Tibial nerve (tissue), 4 donors: ENCODE results near the gene ZNF175. TPM values are rescaled to one million over a fixed set of nuclear protein-coding genes. Genes with fewer than 3 reads are reported as not detected.
"Not testable (repeated sequence)": the region's sequence is repeated elsewhere in the genome, so short reads cannot be mapped to it uniquely, and the experiment has no call there.

Source experiments
- DNase-seq, 2 donors: peaks; one replicate each; pipeline ENCODE4 v3.0.0-alpha.2; 2019; ENCODE audit warnings: low spot score in 2 of 2
- H3K27ac ChIP-seq, 4 donors: fragments of 200-600 bp; sonication (generic) in 3 of 4; one replicate each; pipeline ENCODE4 v1.5.1; 2017 to 2019; ENCODE audit warnings: mild to moderate bottlenecking in 1 of 4
- H3K27me3 ChIP-seq, 2 donors: fragments of 200-600 bp; sonication (generic) in 1 of 2; one replicate each; pipeline versions ENCODE4 v1.5.1 to v1.6.0; 2017 to 2019
- H3K36me3 ChIP-seq, 3 donors: fragments of 200-600 bp; sonication (generic); one replicate each; pipeline ENCODE4 v1.5.1; 2018 to 2019
- H3K4me1 ChIP-seq, 4 donors: fragments of 200-600 bp; sonication (generic) in 3 of 4; one replicate each; pipeline ENCODE4 v1.5.1; 2017 to 2019
- H3K4me3 ChIP-seq, 4 donors: fragments of 200-600 bp; sonication (generic) in 3 of 4; one replicate each; pipeline ENCODE4 v1.5.1; 2017 to 2019; ENCODE audit warnings: mild to moderate bottlenecking in 1 of 4, moderate library complexity in 1 of 4
- H3K9me3 ChIP-seq, 4 donors: fragments of 200-600 bp; sonication (generic) in 3 of 4; one replicate each; pipeline ENCODE4 v1.5.1; 2017 to 2019
- EP300 ChIP-seq, 2 donors: sonication (generic); formaldehyde crosslinking; IDR thresholded peaks; one replicate each; pipeline ENCODE4 v1.6.1; 2017; ENCODE audit warnings: antibody characterized with exemption in 2 of 2, mild to moderate bottlenecking in 1 of 2
- POLR2A ChIP-seq, 2 donors: fragments of 450-650 bp; IDR thresholded peaks; one replicate each; pipeline ENCODE4 v1.6.1; 2017; ENCODE audit warnings: antibody characterized with exemption in 2 of 2, mild to moderate bottlenecking in 2 of 2, moderate library complexity in 2 of 2
- WGBS, 2 donors: methylation state at CpG; one replicate each; pipeline ENCODE4 v1.1.5; 2018; 5-methylcytosine and 5-hydroxymethylcytosine counted together
- total RNA-seq, 4 donors: library from RNA; depleted of rRNA; stranded (reverse); fragments of >200 nt; gene quantifications; one replicate each; pipeline ENCODE4 v1.1.0, GENCODE V29; 2016
- TF ChIP-seq, protein P1 (sequence below), 5 experiments: fragments of 200-600 bp in 3 of 5; fragments of 450-650 bp in 2 of 5; sonication (generic) in 3 of 5; IDR thresholded peaks; one replicate each; pipeline ENCODE4 v1.5.1; 2016 to 2019; ENCODE audit warnings: antibody characterized with exemption in 5 of 5, mild to moderate bottlenecking in 3 of 5, moderate library complexity in 2 of 5

Gene ZNF175
- total RNA-seq, 4 donors from 2014 or later = 4.3 to 8.5 (median 7.3) TPM

DNA sequence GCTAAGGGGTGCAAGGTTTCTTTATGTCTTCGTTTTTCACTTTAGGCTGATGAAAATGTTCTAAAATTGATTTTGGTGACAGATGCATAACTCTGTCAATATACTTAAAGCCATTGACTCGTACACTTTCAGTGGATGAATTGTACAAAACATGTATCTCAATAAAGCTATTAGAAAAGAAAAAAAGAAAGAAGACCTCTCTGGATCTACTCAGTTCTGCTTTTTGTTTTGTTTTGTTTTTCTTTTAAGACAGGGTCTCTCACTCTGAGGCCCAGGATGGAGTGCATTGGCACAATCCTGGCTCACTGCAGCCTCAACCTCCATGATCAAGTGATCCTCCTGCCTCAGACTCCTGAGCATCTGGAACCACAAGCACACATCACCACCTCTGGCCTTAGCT lies 55.6 kb downstream of the ZNF175 start:
- peaks cover 0 to 4% (median 0%) of the 10 kb centered on the region in 4 donors for H3K9me3 ChIP-seq
- H3K4me3 ChIP-seq = no peak overlapping the region
- no peak for TF ChIP-seq POLR2A (IDR thresholded peaks at IDR 0.05)
- TF ChIP-seq, protein P1, sequence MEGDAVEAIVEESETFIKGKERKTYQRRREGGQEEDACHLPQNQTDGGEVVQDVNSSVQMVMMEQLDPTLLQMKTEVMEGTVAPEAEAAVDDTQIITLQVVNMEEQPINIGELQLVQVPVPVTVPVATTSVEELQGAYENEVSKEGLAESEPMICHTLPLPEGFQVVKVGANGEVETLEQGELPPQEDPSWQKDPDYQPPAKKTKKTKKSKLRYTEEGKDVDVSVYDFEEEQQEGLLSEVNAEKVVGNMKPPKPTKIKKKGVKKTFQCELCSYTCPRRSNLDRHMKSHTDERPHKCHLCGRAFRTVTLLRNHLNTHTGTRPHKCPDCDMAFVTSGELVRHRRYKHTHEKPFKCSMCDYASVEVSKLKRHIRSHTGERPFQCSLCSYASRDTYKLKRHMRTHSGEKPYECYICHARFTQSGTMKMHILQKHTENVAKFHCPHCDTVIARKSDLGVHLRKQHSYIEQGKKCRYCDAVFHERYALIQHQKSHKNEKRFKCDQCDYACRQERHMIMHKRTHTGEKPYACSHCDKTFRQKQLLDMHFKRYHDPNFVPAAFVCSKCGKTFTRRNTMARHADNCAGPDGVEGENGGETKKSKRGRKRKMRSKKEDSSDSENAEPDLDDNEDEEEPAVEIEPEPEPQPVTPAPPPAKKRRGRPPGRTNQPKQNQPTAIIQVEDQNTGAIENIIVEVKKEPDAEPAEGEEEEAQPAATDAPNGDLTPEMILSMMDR (IDR thresholded peaks at IDR 0.05) = no peak
- no peak for TF ChIP-seq EP300 (IDR thresholded peaks at IDR 0.05)
- no peak for DNase-seq
- H3K27ac ChIP-seq = no peak overlapping the region
- no peaks in the 10 kb centered on the region for H3K36me3 ChIP-seq
- 52 to 64% methylated on average over 2 of the region's 2 CpGs for WGBS, 2 donors
- H3K27me3 ChIP-seq = no peaks in the 10 kb centered on the region
- no peaks in the 10 kb centered on the region for H3K4me1 ChIP-seq

DNA sequence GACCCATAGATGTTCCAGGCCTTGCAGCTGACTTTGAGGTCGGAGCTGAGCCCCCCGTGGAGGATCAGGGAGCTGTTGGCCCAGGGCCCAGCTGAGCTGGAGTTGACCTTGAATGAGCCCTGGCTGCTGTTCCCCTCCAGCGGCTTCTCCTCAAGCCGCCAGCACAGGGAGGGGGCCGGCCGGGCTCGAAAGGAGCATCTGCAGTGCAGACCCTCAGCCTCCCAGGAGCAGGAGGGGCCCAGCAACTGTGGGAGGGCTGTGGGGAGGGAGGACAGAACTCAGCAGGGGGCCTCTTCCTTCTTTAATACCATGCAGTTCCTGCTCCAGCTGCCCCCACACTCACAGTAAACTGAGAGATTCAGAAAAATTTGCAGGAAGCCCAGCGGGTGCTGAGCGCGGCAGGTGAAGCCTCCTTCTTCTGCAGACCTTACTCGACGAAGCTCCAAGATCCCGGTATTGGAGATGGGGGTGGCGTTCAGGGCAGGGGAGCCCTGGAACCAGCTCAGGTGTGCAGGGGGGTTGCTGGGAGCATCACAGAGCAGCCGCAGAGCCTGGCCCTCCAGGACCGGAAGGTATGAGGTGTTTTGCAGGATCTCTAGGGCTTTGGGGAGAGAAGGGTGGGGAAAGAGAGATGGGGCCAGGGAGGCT lies 56.5 kb downstream of the ZNF175 start:
- WGBS, 2 donors = 35 to 64% methylated on average over 14 of the region's 16 CpGs
- peaks cover 0 to 1% (median 0%) of the 10 kb centered on the region in 4 donors for H3K9me3 ChIP-seq
- no peak for TF ChIP-seq EP300 (IDR thresholded peaks at IDR 0.05)
- TF ChIP-seq, protein P1 (IDR thresholded peaks at IDR 0.05) = no peak
- TF ChIP-seq POLR2A (IDR thresholded peaks at IDR 0.05) = no peak
- H3K4me3 ChIP-seq = no peak overlapping the region
- no peaks in the 10 kb centered on the region for H3K36me3 ChIP-seq
- H3K27me3 ChIP-seq = no peaks in the 10 kb centered on the region
- no peak for DNase-seq
- H3K27ac ChIP-seq = no peak overlapping the region
- no peaks in the 10 kb centered on the region for H3K4me1 ChIP-seq

DNA sequence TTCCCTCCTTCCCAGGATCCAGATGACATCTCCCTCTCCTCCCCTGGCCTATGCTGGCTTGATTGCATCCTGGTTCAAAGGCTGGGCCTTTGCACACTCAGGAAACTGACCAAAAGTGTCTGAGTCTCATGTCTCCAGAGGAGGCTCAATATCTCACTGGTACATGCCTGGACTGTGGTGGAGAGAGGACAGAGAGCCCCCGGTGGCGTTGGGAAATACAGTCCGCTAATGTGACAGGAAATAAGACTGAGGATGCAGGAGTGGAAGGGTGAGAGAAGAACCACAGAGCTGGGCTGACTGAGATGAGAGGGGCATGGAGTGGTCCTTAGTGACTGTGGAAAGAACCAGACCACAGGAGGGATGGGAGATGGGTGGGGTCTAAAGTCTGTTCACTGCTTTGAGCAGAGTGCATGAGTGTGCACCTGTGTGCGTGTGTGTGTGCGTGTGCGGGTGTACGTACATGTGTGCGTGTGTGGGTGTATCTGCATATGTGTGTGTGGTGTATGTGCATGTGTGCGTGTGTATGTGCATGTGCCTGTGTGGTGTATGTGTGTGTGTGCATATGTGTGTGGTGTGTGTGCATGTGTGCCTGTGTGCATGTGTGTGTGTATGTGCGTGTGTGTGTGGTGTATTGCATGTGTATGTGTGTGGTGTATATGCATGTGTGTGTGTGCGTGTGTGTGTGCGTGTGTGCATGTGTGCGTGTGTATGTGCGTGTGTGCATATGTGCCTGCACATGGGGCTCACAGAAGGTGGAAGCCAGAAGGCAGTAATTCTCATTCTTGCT lies 57.3 kb downstream of the ZNF175 start:
- H3K27ac ChIP-seq = no peak overlapping the region
- WGBS, 2 donors = 75 to 78% methylated on average over 14 of the region's 14 CpGs
- no peaks in the 10 kb centered on the region for H3K4me1 ChIP-seq
- no peaks in the 10 kb centered on the region for H3K27me3 ChIP-seq
- no peak for TF ChIP-seq POLR2A (IDR thresholded peaks at IDR 0.05)
- no peaks in the 10 kb centered on the region for H3K36me3 ChIP-seq
- no peaks in the 10 kb centered on the region for H3K9me3 ChIP-seq
- no peak overlapping the region for H3K4me3 ChIP-seq
- DNase-seq = no peak

DNA sequence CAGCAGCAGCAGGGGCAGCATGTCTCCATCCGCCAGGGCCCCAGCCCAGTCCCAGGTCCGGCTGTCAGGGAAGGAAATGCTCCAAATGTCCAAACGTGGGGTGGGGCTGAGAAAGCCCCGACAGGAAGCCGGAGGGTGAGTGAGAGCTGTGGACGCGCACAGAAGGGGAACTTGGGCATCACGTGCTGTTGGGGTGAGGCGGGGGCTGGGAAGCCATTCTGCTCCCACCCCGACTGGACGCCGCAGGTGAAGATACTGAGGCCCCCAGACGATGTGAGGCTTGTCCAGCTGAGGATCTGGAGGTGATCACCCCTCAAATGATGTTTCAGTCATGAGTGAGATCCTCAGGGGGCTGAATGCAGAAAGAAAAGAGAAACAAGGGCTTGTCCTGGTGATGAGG lies 59.2 kb downstream of the ZNF175 start, which contains the start of gene SIGLEC5:
TSS of gene SIGLEC5 (minus strand) at position 87 of the 400 bp plus-strand sequence. CDS start at position 21, 66 bp downstream.
- H3K27ac ChIP-seq, H3K9me3 ChIP-seq, H3K36me3 ChIP-seq, DNase-seq, H3K4me3 ChIP-seq, H3K27me3 ChIP-seq, H3K4me1 ChIP-seq: not testable (repeated sequence)
- 64% methylated on average over 11 of the region's 13 CpGs; no CpG with 5 or more reads in 1 of the 2 donors for WGBS, 2 donors

DNA sequence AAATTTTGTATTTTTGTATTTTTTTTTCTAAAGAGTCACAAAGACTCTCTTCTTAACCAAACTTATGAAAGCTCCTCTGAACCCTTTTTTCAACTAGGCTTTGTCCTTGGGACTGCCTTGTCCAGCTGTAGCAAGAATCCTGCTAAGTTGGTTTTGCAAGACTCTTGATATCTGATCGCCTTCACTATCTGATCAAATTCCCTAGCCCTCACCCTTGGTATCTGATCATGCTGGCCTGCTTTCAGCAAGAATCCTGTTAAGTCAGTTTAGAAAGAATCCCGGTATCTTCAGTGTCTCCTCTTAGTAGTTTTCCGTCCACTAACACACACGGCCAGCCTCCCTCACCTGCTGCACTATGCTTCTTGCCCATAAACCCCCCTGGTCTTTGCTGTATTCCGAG lies 61.0 kb downstream of the ZNF175 start:
- Histone ChIP-seq H3K9me3 (peaks cover 0 to 10% (median 0%) of the 10 kb centered on the region in 4 donors), H3K4me1 (no peaks in the 10 kb centered on the region), H3K4me3 (no peak overlapping the region), H3K27me3 (no peaks in the 10 kb centered on the region), H3K36me3 (no peaks in the 10 kb centered on the region), H3K27ac (no peak overlapping the region)
- DNase-seq = no peak
- TF ChIP-seq POLR2A (IDR thresholded peaks at IDR 0.05) (no peak), EP300 (IDR thresholded peaks at IDR 0.05) (no peak)
- TF ChIP-seq, protein P1 (IDR thresholded peaks at IDR 0.05) = no peak
- WGBS, 2 donors = 82% methylated on average over 5 of the region's 5 CpGs; no CpG with 5 or more reads in 1 of the 2 donors
